GM18907 (cell line): ENCODE measurements around the gene TIMP3.

Experiments used
- ATAC-seq: cut with Tn5 transposase; IDR thresholded peaks from one replicate; pipeline ENCODE4 v1.9.1; 2021; ENCODE audit warnings: mild to moderate bottlenecking, moderate library complexity; ENCODE audit not compliant: unreplicated experiment

The TIMP3 gene

DNA sequence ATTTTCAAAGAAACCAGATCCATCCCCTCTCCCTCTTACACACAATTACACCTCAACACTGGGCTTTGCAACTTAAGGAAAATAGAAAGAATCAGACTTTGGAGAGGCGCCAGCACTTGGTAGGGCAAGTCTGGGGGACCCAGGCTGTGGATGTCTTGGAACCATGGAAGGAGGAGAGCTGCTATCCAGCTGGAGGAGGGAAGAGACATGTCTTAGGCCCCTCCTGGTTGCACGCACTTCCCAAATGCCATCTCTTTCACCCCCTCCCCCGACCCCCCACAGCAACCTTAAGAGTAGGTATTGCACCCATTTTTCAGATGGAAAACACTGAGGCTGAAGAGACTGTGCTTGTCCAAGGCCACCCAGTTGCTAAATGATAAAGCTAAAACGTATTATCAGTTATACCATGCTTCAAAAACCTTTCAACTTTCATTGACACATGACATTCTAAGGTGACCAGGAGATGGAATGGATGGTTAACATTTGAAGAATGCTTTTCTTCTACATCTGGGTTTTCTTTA, 3.9 kb downstream of the TIMP3 start:
- ATAC-seq = no peak

DNA sequence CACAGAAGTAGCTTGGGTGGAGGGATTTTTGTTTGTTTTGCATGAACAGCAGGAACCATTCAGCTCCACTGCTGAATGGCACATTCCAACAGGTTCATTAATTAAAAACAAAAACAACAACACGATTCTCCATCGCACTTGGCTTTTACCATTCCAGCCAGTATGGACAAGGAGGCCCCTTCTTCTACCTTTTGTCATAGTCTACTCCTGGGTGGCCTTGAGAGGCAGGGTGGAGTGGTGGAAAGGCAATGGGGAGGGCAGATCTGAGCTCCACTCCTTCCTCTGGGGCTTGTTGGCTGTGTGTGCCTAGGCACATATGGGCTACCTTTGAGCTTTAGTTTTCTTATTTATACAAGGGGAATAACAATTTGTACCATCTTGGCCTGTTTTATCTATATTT, 4.8 kb downstream of the TIMP3 start:
- ATAC-seq = no peak

DNA sequence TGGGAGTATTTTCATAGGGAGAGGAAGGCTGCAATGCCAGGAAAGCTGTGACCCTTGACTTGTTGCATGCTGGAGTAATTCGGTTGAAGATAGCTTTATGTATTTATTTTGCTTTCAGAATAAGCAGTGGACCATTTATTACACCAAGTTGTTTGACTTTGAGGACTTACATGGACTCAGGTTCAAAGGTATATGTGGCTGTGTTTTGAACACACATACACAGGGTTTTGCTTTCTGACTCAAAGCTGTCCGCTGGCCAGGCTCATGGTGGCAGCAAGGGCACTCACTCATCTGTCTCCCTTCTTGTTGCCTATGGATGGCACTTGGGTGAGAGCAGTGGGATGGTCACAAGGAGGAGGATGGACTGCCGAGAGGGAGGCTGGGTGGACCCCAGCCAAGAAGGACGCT, 6.5 kb downstream of the TIMP3 start:
- ATAC-seq = no peak

DNA sequence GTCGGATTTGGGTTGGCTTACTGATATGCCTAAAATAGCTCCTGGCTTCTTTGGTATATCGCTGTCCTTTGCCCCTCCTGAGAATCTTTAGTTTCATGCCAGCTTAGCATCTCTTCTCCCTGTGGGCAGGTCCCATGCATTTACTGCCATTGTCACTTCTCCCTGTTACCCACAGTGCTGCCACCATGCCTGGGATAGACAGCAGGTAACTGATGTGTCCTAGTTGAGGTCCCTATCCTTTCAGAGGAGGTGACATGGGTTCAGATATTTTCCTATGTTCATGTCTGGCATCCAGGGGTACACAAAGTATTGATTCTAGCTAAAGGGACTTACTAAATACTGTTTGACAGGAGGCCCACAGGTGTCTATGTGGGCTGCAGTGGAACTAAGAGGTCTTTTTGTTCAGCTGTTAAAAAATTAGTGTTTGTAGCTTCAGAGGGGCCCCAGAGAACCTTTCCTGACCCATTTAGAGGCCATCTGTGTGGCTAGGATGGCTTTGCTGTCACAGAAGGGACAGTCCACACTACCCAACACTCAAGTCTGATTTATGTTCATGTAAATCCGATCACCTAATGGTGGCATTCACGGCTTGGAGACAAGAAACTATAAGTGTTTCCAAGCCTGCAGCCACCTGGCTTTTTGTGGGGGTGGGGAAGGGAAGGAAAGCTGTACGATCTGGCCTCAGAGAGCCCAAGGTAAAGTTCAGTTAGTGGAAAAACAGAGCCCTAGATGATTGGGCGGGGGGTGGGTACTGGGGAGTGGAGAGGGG, 8.5 kb downstream of the TIMP3 start:
- no peak for ATAC-seq

DNA sequence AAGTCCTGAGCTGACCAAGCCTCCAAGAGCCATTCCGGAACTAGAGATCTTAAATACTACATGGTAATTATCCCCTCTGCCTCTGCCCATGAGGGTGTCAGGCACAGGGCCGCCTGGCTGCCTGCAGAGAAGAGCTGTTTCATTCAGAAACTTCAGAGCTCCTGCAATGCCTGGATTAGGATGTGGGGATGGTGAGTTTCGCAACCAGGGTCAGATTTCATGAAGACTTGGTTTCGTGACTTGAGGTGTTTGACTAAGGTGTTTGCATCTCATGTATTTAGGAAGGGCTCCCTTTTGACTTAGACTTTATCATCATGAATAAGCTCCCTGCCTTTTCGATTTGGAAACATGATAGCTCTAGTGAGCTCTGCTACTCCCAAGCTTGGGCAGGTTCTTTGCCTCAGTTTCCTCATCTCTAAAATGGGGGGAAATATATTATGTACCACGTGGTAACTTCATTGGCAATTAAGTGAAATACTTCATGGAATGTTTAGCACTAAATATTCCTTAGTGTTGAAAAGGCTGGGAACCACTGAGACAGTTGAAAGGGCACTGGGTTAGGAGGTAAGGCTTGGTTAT, 9.1 kb downstream of the TIMP3 start:
- ATAC-seq = no peak

DNA sequence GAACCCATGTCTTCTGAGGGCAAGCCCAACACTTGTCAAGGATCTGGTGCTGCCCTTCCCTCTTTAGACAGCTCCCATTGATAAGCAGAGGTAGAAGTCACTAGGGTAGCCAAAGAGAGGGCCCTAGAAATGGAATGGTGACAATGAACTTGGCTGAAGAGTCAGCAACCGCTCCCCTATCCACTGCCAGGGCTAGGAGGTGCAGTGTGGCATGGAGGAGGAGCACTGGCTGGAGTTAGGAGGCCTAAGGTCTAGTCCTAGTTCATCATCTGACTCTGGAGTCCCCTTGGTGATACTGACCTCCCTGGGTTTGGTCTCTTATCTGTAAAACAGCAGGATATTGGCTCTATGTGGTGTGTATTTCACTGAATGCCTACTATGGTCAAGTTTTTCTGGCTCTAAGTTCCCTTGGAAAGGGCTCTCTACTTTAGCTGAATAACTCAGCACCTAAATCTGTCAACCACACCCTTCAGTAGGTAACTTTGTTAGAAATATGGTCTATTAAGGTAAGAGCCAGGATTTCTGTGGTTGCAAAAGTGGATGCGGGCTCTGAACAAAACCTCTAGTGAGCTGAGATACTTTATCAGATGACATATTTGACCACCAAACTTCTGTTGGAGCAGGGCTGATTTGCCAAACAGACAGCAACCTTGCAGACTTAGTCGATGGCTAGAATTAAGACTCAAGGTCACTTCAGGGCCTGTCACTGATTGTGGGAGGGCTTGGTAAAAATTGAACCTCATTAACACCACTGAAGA, 10.5 kb downstream of the TIMP3 start:
- no peak for ATAC-seq

DNA sequence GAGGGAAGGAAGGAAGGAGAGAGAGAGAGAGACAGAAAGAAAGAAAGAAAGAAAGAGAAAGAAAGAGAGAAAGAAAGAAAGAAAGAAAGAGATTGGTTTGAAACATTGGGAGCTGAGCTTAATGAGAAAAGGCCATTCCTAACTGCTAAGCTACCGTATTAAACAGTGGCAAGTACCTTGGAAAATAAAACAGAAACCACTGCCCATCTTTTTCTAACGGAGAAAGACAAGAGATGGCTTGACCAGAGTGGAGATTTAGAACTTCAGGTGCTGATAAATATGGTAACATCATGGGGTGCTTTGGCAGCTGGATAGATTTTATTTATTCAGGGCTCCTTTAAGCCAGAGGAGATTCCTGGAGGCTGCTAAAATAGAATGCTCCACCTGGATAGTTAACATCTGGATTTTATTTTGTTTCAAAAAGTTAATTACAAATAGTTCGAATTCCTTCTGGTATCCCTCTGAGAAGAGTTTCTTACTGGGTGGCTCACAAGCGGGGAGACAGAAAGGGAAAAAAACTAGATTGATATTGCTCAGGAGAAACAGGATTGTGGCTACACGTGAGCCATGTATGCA, 12.9 kb downstream of the TIMP3 start:
- no peak for ATAC-seq

DNA sequence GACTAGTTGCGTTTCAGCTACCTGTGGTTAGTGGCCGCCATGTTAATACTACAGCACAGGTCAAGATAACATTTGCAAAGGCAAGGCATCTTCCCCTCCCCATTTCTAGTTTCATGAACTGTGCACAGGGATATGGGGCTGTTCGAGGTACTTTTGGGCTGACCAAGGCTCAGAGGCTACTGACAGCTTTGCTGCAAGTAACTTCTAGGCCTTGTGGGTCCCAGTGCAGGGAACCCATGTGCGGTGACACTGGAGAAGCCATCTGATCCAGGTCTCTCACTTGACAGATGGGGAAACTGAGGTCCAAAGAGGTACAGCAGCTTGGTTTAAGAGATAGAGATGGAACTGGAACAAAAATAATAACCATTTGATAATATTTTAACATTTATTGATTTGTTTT, 13.6 kb downstream of the TIMP3 start:
- no peak for ATAC-seq

DNA sequence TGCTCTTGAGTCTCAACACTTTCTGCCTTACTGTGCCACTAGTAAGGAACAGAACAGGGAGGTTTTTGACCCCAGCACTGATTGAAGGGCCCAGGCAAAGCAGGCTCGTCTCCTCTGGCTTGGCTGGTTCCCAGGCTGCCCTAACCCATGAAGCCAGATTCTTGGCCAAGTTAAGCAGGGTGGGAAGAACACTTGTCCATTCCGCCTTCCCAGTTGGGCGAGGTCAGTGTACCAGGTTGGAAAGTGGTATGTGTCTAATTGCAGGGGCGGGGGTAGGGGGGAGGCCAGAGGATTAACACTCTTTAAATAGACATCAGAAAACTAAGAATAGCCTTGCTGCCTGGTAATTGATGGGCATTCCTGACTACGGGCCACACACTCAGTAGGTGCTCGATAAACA, 14.4 kb downstream of the TIMP3 start:
- ATAC-seq = no peak

DNA sequence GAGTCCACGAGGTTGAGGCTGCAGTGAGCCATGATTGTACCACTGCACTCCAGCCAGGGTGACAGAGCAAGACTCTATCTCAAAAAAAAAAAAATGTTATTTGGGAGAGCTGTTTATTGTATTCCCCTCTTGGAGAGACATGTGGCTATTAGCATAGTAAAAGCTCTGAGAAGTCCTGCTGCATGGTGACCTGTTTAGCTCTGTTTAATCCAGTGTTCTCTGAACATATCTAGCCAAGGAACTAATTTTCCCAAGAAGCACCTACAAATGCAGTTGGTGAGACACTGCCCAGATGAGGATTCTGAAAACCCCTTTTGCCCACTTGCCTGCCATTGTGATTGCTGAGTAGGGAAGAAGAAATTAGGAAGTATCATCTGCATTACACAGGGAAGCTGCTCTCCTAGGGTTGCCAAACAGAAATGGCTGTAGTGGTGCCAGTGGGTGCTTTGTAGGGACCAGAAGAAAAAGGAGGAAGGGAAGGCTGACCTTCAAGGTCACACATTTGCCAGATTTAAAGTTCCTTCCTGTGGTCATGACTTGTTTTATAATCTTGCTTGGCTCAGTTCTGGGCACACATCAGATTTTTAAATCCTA, 15.7 kb downstream of the TIMP3 start:
- no peak for ATAC-seq

DNA sequence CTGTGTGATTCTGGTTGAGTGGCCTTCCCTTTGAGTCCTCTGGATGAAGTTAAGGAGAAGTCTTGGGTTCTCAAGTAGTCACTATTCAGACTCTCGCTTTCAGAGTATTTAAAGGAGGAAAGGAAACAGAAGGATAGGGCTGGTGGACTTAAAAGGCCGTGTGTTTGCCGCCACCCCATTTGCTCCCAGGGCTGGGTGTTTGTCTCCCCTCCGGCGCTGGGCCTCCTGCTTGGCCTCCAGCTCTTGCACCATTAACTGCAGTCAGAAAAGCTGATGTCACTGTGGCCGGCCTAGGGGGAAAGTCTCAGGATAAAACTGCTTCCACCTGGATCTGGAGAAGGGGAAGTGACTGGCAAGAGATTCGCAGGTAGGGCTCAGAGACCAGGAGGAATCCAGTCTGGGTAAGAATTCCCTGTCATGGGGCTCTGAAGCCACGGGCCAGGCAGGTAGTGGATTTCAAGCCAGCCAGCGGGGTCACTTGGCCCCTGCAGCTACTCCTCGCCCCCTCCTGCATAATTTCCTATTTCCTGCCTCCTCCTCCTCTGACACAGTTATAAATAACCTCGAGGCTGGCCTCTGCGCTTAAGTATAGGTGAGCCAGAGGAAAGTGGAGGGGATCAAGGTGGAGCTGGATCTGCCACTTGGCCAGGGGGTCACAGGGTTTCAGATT, 17.1 kb downstream of the TIMP3 start:
- ATAC-seq = no peak

DNA sequence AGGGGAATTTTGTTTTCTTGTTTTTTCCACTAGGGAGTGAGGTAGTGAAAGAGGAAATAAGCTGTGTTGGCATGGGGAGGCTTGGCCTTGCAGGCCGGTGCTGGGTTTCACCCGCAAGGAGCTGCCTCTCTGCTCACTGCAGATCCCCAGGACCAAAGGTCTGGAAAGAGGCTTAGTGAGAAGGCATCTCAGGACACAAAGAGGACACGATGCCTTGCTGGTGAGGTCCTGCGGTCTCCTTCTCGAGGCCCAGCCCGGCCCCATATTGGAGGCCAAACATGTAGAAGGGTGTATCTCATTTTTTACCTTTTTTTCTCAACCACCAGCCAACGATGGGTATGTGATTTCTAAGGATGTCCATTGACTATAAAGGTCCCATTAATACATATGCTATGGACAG, 17.6 kb downstream of the TIMP3 start:
- no peak for ATAC-seq

DNA sequence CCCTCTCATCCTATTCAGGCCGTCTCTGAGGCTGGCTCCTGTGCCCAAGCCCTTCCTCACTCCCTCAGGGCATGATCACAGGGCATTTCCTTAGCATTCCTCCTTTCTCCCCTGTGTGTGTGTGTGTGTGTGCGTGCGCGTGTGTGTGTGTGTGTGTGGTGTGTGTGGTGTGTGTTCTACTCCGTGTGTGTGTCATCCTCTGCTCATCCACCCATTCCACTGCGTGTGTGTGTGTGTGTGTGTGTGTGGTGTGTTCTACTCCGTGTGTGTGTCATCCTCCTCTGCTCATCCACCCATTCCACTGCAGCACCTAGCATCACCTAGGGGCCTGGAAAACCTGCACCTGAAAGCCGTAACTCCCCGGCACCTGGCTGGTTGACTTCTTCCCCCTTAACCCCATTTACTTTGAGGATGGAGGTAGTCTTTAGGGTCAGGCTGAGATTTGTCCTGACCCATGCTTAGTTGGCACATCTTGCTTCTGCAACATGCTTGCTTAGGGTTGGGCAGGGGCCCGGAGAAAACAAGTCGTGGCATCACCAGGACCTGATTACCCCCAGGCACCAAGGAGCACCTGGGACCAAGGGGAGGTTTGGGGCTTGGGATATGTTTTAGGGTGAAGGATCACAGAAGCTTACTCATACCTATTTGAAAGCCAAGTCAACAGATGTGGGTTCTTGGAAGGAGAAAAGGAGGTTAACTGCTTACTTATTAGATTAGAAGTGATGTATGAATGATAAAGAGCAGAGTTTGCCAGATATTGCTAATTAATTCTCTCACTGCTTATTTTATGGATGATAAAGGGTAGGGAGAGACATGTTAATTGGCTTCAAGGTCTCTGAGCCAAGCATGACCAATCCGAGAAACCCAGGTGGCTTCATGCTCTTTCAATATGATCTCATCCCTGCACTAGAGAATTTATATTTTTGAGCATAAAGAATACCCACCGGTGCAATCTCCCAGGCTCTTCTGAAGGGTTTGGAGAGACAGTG, 18.9 kb downstream of the TIMP3 start:
- no peak for ATAC-seq

DNA sequence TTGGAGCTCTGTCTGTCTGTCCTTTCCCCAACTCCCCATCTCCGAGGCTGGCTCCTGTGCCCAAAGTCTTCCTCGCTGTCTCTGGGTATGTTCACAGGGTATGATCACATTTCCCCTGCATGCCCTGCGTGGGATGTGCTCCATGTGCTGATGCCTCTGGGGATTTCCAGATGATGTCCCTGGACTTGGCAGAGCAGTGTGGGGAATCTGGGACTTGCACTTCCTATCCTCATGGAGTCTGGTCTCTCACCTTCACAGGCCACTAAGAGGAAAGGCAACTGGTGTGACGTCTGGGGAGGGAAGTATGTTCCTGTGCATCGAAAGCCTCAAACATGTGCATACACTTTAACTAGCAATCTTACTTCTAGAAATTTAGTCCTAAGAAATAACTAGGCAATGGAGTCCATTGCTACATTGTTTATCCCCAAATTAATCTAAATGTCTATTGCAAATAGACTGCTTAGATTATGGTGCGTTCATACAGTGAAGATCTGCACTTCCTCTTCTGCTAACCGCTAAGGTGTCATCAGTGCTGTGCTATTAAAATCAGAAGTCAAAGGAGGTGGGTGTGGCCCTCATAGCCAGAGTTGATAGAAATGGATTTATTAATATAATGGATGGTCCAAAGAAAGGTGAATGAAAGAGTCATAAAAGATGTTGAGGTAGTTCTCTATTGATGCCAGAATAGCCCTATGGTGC, 20.8 kb downstream of the TIMP3 start:
- ATAC-seq = no peak

DNA sequence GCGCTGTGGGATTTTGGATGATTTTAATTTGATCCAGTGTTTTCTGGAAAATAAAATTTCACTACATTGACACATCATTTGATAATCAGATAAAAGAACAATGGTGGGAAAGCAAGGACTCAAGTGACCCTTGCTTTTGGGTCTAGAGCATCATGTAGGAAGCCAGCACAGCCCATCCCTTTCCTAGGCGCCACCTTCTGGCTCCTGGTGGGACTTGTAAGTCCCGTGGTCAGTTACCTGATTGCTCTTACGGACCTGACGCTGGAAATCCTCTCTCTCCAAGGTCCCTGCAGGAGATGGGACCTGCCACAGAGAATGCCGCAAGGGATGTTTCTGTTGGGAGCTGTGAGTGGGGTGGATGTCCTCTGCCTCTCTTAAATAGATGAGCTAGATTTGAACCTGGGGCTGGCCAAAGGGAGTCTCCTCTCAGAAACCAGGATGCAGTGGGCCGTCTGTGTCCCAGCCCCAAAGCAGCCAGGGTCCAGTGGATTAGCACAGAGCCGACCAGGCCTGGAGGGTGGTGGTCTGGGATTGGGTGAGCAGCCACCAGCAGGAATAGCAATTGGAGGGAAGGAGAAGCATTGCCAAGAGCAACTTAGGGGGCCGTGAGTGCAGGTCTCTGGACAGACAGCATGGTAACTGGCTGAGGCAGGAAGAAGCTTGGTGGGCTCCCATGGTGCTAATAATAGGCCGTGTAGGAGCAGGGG, 21.7 kb downstream of the TIMP3 start:
- ATAC-seq = no peak

DNA sequence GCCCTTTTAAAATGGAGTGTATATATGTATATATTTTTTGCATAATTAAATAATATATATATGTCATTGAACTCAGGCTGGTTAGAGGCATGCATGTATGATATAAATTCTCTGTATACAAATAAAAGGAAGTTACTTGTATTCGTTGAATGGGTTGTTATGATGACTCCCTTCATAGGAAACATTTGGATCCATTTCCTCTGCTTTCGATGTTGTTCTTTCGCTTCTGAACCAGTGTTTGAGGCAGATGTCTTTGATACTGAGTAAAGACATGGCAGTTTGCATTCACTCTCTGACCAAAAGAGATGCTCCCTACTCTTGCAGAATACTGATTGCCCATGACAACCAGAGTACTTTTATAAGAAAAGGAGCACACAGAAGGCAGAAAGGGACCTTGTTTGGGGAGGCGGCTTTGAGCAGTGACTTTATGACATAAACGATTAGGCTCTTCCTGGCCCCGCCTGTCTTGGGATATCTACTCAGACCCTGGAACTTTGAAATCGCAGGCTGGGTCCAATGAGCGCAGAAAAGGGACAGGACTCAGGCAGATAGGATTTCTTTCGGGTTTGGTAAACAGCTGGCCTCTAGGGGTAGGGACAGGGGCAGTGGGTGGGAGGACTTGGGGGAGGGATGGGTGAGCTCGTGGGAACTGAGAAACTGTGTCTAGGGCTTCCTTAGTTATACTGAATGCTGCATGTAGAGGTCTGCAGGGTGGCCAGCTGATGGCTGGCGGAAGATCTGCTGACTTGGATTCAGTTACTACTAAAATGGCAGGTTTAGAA, 23.2 kb downstream of the TIMP3 start:
- no peak for ATAC-seq

DNA sequence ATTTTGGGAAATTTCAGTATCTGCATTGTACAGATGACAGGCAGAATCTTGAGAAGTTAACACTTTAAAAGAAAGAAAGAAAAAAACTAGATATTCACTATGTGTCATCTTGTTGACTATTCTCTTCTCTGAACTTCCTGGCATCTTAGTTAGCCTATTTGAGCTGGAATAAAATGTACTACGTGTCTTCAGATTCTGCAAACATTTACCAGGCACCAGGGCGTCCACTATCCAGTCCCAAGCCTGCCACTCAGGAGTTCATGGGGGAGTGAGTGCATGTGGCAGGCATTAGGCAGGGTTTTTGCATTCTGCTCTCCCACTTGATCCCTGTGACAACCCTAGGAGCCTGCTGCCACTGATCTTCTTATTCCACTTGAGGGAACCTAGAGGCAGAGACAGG, 25.0 kb downstream of the TIMP3 start:
- ATAC-seq = no peak
